Dedifferentiated amniotic fluid mesenchymal stem cell (primary cell): ENCODE data around the gene TWF2.
A peak's percentile ranks its signal among the peaks of the same experiment; 100 is the strongest.

Experiments used
- DNase-seq: peaks from one replicate; pipeline ENCODE4 v3.0.0-alpha.2; 2016; ENCODE audit errors: extremely low spot score

TWF2 gene

GRCh38 chr3:52257911-52258310 is 19.0 kb upstream of the TWF2 start:
- DNase-seq: no peak

GRCh38 chr3:52256622-52257021 is 17.7 kb upstream of the TWF2 start:
- no peak for DNase-seq

- no peak for DNase-seq
Observed at GRCh38 chr3:52256159-52256558, 17.2 kb upstream of the TWF2 start.

- DNase-seq: no peak
Observed at GRCh38 chr3:52254608-52255007, 15.7 kb upstream of the TWF2 start.

- no peak for DNase-seq
Observed at GRCh38 chr3:52253314-52254304, 14.7 kb upstream of the TWF2 start.

GRCh38 chr3:52250122-52250521 is 11.2 kb upstream of the TWF2 start:
- DNase-seq: no peak

- no peak for DNase-seq
Observed at GRCh38 chr3:52249683-52250082, 10.7 kb upstream of the TWF2 start.

GRCh38 chr3:52248816-52249547 is 10.0 kb upstream of the TWF2 start:
- DNase-seq: no peak

- no peak for DNase-seq
Observed at GRCh38 chr3:52248165-52248541, 9.2 kb upstream of the TWF2 start.

- DNase-seq: no peak
Observed at GRCh38 chr3:52247409-52248164, 8.6 kb upstream of the TWF2 start.

- no peak for DNase-seq
Observed at GRCh38 chr3:52246728-52247408, 7.9 kb upstream of the TWF2 start.

- no peak for DNase-seq
Observed at GRCh38 chr3:52246264-52246620, 7.3 kb upstream of the TWF2 start.

- DNase-seq: peak; percentile 17
Observed at GRCh38 chr3:52245322-52246263, 6.6 kb upstream of the TWF2 start, which contains the start of gene PPM1M. PPM1M (plus strand) TSS chr3:52245759; CDS start chr3:52245825, 66 bp downstream.

- DNase-seq: peak; percentile 75
Observed at GRCh38 chr3:52243791-52244628, 5.1 kb upstream of the TWF2 start.

- no peak for DNase-seq
Observed at GRCh38 chr3:52242039-52242438, 3.1 kb upstream of the TWF2 start.

- DNase-seq: no peak
Observed at GRCh38 chr3:52240886-52241370, 2.0 kb upstream of the TWF2 start.

- peak; percentile 94 for DNase-seq
Observed at GRCh38 chr3:52240059-52240885, 1.3 kb upstream of the TWF2 start.

GRCh38 chr3:52238193-52238760 is 681 bp downstream of the TWF2 start:
- no peak for DNase-seq
